GM12873 (cell line): ENCODE data around the gene CCDC73.
A peak's percentile ranks its signal among the peaks of the same experiment; 100 is the strongest.

Experiments used
- TF ChIP-seq, protein P1 (sequence below): IDR thresholded peaks from 2 replicates; pipeline ENCODE4 v1.5.1; 2012; ENCODE audit warnings: low read depth, mild to moderate bottlenecking, moderate library complexity, low read length, control low read depth; ENCODE audit not compliant: insufficient read depth; ENCODE audit errors: missing control alignments

The CCDC73 gene

GRCh38 chr11:32821517-32821916, 27.1 kb upstream of the CCDC73 start:
- TF ChIP-seq, protein P1, sequence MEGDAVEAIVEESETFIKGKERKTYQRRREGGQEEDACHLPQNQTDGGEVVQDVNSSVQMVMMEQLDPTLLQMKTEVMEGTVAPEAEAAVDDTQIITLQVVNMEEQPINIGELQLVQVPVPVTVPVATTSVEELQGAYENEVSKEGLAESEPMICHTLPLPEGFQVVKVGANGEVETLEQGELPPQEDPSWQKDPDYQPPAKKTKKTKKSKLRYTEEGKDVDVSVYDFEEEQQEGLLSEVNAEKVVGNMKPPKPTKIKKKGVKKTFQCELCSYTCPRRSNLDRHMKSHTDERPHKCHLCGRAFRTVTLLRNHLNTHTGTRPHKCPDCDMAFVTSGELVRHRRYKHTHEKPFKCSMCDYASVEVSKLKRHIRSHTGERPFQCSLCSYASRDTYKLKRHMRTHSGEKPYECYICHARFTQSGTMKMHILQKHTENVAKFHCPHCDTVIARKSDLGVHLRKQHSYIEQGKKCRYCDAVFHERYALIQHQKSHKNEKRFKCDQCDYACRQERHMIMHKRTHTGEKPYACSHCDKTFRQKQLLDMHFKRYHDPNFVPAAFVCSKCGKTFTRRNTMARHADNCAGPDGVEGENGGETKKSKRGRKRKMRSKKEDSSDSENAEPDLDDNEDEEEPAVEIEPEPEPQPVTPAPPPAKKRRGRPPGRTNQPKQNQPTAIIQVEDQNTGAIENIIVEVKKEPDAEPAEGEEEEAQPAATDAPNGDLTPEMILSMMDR = no peak

DNA sequence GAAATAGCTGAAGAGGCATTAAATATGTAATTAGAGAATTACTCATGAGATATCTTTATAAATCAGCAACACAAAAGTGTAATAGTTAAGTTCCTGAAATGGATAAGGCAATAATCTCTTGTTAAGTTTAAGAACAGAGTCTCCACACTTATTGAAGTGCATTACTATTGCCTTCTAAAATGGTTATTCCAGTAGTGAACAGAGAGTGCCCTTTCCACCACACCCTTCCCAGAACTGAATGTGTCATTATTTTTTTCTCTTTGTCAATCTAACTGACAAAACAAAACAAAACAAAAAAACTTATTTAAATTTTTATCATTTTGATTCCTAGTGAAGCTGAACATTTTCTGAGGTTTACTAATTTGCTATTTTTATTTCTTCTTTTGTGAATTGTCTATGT, 26.0 kb upstream of the CCDC73 start:
- TF ChIP-seq, protein P1 = no peak

DNA sequence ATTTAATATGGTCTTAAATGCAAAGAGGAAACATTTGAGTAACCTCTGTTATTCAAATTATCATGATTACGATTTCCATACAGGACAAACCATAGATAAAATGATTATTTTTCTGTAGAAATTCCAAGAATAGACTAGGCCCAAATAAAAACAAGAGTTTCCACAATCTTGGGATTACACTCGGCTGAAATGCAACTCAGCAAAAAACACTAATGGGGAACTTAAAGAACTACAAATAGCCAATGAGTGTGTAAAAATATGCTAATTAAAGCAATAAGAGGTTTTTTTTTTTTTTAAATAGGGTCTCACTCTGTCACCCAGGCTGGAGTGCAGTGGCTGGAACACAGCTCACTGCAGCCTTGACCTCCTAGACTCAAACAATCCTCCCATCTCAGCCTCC, 24.7 kb upstream of the CCDC73 start:
- TF ChIP-seq, protein P1 = no peak

DNA sequence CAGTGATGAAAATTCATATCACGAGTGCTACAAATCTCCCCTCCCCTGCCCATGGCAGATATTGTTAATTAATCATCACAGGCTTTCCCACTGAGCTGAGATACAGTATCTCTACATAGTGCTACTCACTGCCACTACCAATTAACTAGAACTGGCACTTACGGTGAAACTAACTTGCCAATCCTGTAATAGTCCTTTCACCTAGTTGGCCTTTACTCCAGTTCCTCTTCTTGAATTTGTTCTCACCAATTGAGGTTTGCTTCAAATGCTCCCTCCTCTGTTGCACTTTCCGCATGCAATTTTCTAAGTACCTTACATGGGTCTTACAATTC, 23.4 kb upstream of the CCDC73 start:
- TF ChIP-seq, protein P1 = no peak

DNA sequence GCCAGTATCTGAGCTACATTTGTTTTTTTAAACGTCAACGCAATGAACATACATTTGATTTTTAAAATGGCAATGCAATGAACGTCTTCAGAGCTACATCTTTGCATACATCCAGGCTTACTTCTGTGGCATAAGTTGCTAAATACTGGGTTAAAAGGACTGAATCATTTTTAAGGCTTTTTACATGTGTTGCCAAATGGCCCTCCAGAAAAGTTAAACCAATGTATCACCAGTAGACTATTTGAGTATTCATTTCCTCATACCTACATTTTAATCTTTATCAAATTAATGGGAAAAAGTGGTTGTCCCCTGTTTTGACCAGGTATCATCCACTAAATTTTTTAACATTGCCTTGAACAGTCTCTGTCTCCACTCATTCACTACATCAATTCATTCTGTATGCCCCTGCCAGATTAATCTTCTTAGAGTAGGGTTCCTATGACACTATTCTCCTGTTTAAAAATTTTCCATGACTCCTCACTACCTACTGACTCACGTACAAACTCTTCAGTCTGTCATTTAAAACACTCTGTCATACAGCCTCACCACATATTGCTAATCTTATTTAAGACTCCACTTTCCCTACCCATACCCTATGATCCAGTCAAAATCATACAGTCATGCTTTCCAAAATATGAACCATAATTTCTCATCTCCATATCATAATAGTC, 22.9 kb upstream of the CCDC73 start:
- TF ChIP-seq, protein P1 = no peak

DNA sequence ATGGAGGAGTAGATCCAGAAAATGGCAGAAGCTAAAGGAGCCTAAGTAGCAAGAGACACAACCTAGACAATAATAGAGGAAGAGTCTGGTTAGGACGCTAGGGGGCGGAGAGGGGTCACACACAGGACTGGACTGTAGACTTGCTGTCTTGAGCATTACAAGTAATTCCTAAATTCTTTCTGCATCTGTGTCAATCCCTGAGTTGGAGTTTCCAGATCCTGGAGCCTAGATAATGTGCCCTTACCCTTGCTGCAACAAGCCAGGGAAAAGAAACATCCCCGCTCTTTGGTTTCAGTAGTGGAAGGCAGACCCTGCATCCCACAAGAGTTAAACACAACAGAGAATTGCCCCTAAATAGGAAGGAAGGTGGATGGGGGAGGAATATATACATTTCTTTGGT, 14.9 kb upstream of the CCDC73 start:
- TF ChIP-seq, protein P1 = peak; percentile 95

GRCh38 chr11:32796425-32796824, 2.0 kb upstream of the CCDC73 start:
- TF ChIP-seq, protein P1 = no peak
